Measurements from ENCODE around the gene TUBB2B.

GRCh38 chr6:3233321-3233720 is 5.9 kb upstream of the TUBB2B start:
- TF ChIP-seq CTCF (conservative IDR thresholded peaks at IDR 0.05 in 1 of 2, IDR thresholded peaks at IDR 0.05 in 1 of 2; ENCODE audit: extremely low read depth in 1 of 2, insufficient read depth in 1 of 2, low read depth in 1 of 2, low read length in 2 of 2) (no peak), EZH2 (IDR thresholded peaks at IDR 0.05; ENCODE audit: borderline replicate concordance, low read length) (no peak)

Measured in mammary epithelial cell (primary cell).